ENCODE measurements around the gene NR3C1.

NR3C1 gene

DNA sequence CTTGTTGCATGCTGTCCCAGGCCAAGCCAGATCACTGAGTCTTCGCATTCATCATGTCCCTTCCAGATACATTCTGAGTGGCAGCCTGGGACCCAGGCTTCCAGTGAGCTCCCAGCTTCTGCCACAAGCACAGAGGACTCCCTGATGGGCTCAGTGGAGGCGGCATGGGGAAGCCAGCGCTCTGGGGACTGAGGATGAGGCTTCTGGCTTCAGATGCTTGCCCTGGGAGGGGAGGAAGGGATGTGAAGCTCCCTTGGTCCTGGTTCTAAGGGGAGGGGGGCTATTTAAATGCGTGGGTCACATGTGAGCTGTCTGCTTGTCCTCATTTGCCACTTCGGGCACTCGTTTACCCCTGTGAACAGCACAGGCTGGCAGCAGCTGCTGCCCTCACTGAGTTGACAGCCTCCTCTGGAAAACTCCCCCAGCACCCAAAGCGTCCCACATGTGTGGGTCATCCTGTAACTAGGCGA is 174.0 kb downstream of the NR3C1 start:
- H4K20me1 ChIP-seq (ENCODE audit: insufficient read depth, low read length, poor library complexity, severe bottlenecking): no peaks in the 10 kb centered on the region
- no peak overlapping the region for H3K4me2 ChIP-seq (ENCODE audit: low read depth, low read length, poor library complexity, severe bottlenecking)
- no peaks in the 10 kb centered on the region for H3K9me2 ChIP-seq (replicated peaks; ENCODE audit: low read depth, low read length)
- no peak overlapping the region for H2AFZ ChIP-seq (ENCODE audit: low read length)
- no peak overlapping the region for H3K4me3 ChIP-seq (ENCODE audit: low read length, poor library complexity, severe bottlenecking)
- peaks cover 8% of the 10 kb centered on the region for H3K4me1 ChIP-seq (ENCODE audit: insufficient read depth, low read length, poor library complexity, severe bottlenecking)
- H3K79me2 ChIP-seq (ENCODE audit: insufficient read depth, low read length): no peaks in the 10 kb centered on the region
- no peak for TF ChIP-seq EZH2phosphoT487 (IDR thresholded peaks at IDR 0.05; ENCODE audit: borderline replicate concordance)
- TF ChIP-seq, protein P1, sequence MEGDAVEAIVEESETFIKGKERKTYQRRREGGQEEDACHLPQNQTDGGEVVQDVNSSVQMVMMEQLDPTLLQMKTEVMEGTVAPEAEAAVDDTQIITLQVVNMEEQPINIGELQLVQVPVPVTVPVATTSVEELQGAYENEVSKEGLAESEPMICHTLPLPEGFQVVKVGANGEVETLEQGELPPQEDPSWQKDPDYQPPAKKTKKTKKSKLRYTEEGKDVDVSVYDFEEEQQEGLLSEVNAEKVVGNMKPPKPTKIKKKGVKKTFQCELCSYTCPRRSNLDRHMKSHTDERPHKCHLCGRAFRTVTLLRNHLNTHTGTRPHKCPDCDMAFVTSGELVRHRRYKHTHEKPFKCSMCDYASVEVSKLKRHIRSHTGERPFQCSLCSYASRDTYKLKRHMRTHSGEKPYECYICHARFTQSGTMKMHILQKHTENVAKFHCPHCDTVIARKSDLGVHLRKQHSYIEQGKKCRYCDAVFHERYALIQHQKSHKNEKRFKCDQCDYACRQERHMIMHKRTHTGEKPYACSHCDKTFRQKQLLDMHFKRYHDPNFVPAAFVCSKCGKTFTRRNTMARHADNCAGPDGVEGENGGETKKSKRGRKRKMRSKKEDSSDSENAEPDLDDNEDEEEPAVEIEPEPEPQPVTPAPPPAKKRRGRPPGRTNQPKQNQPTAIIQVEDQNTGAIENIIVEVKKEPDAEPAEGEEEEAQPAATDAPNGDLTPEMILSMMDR (conservative IDR thresholded peaks at IDR 0.05; ENCODE audit: low read length): no peak
- H3F3A ChIP-seq (ENCODE audit: low read depth): no peaks in the 10 kb centered on the region
- H3K9ac ChIP-seq (ENCODE audit: low read depth, low read length, poor library complexity, severe bottlenecking): no peak overlapping the region
- no peaks in the 10 kb centered on the region for H3K27me3 ChIP-seq (ENCODE audit: insufficient read depth, low read length, poor library complexity, severe bottlenecking)
- no peaks in the 10 kb centered on the region for H3K36me3 ChIP-seq (ENCODE audit: insufficient read depth, low read length)
- H3K9me3 ChIP-seq (ENCODE audit: insufficient read depth, low read depth, low read length): no peaks in the 10 kb centered on the region

DNA sequence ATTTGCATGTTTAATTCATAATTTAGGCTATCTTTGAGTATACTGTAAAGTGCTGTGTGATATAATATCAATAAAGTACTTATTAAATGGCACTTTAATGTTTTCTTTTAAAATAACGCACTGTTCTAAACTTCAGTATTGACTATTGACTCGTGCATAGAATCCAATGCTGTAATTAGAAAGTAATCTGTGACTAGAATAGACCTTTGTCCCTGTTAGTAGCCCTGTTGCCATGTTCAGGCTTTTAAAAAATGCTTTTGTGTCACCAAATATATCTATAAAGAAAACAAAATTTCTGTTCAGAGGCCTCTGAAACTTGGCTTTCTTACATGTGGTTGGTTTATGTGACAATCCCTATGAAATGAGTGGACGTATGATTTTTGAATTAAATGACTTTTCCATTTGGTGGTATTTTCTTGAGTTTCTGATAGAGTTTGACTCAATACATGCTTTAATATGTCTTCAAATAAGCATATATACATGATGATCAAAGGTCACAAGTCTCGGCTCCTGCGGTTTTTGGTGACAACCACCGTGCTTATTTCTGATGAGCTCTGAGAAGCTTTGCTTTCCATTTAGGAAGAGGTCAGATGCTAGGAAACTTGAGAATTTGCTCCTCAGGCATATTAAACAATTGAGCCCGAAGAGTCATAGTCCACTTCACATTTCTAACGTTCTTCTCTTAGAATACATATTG is 174.7 kb downstream of the NR3C1 start:
- H4K20me1 ChIP-seq (ENCODE audit: insufficient read depth, low read length, poor library complexity, severe bottlenecking): no peaks in the 10 kb centered on the region
- no peaks in the 10 kb centered on the region for H3F3A ChIP-seq (ENCODE audit: low read depth)
- no peak overlapping the region for H3K4me2 ChIP-seq (ENCODE audit: low read depth, low read length, poor library complexity, severe bottlenecking)
- no peaks in the 10 kb centered on the region for H3K9me2 ChIP-seq (replicated peaks; ENCODE audit: low read depth, low read length)
- H3K9ac ChIP-seq (ENCODE audit: low read depth, low read length, poor library complexity, severe bottlenecking): no peak overlapping the region
- H3K79me2 ChIP-seq (ENCODE audit: insufficient read depth, low read length): no peaks in the 10 kb centered on the region
- no peak overlapping the region for H3K4me3 ChIP-seq (ENCODE audit: low read length, poor library complexity, severe bottlenecking)
- H3K4me1 ChIP-seq (ENCODE audit: insufficient read depth, low read length, poor library complexity, severe bottlenecking): peaks cover 8% of the 10 kb centered on the region
- no peaks in the 10 kb centered on the region for H3K27me3 ChIP-seq (ENCODE audit: insufficient read depth, low read length, poor library complexity, severe bottlenecking)
- H2AFZ ChIP-seq (ENCODE audit: low read length): no peak overlapping the region
- no peaks in the 10 kb centered on the region for H3K36me3 ChIP-seq (ENCODE audit: insufficient read depth, low read length)
- no peaks in the 10 kb centered on the region for H3K9me3 ChIP-seq (ENCODE audit: insufficient read depth, low read depth, low read length)
- TF ChIP-seq, protein P1 (conservative IDR thresholded peaks at IDR 0.05; ENCODE audit: low read length): no peak
- no peak for TF ChIP-seq EZH2phosphoT487 (IDR thresholded peaks at IDR 0.05; ENCODE audit: borderline replicate concordance)

Measured in Loucy (cell line).